Upper lobe of left lung (tissue), 4 donors: ENCODE results near the gene ADAM22.

Experiments used
- CTCF ChIP-seq, 6 experiments: fragments of 450-650 bp in 4 of 6; fragments of 200-600 bp in 2 of 6; sonication (generic) in 2 of 6; IDR thresholded peaks; one replicate each; pipeline ENCODE4 v1.5.1; 2016 to 2019; ENCODE audit warnings: antibody characterized with exemption in 6 of 6
- EP300 ChIP-seq, 4 donors: sonication (generic); formaldehyde crosslinking; IDR thresholded peaks; one replicate each; pipeline ENCODE4 v1.5.1; 2017; ENCODE audit warnings: antibody characterized with exemption in 4 of 4, control low read depth in 2 of 4

GRCh38 chr7:88090671-88091070, 156.6 kb downstream of the ADAM22 start:
- TF ChIP-seq CTCF (IDR thresholded peaks at IDR 0.05): no peak
- no peak for TF ChIP-seq EP300 (IDR thresholded peaks at IDR 0.05)
